ENCODE data around the gene SH3BP5L.

SH3BP5L gene

DNA sequence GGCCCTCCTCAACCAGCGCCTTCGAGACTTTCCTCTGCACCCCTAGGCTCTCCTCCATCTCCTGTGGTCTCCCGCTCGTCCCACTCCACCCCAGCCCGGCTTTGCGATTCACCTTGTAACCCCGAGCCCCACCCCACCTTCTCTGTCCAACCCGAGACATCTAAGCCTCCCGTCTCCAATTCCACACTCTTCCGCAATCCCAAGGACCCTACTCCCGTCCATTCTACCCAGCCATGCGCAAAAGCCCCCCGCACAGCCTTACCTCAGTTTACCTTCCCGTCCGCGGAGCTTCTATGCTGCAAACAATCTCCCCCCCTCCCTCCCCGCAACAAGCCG, 174 bp downstream of the SH3BP5L start:
- no peak for DNase-seq (ENCODE audit: low spot score)

- no peak for DNase-seq (ENCODE audit: low spot score)
Observed at GRCh38 chr1:248825136-248825535, 579 bp downstream of the SH3BP5L start.

DNA sequence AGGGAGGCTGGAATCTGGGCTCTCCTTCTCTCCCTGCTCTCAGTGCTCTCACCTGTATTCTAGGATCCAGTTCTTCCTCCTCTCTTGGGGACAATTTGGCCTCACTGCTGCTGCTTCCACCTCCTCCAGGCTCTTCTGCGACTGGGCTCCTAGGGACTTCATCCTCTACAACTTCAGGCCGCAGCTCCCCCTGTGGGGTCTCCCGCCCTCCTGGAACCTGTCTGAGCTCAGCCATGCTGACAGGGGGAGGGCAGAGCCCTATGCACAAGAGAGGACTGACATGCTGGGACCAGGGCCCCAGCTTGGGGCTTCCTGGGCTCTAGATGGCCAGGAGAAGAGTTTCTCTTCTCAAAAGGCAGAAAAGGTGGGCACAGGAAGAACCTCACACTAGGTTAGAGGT, 1.0 kb downstream of the SH3BP5L start:
- no peak for DNase-seq (ENCODE audit: low spot score)

DNA sequence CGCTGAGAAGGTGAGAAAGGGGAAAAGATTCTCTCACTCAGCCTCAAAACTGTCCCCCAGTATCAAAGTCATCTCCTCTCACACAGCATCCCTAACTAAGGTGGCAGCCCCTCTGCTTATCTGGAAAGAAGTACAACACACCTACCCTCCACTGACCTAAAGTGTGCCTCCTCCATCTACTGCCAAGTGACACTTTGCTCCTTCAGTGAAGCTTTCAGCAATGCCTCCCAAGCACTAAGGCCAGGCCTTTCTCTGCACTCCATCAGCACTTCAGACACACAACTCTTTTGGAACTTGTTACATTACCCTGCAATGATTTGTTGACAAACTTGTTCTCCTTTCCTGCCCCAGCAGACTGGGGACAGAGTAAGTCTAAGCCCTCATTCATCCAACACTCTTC, 1.4 kb downstream of the SH3BP5L start:
- no peak for DNase-seq (ENCODE audit: low spot score)

DNA sequence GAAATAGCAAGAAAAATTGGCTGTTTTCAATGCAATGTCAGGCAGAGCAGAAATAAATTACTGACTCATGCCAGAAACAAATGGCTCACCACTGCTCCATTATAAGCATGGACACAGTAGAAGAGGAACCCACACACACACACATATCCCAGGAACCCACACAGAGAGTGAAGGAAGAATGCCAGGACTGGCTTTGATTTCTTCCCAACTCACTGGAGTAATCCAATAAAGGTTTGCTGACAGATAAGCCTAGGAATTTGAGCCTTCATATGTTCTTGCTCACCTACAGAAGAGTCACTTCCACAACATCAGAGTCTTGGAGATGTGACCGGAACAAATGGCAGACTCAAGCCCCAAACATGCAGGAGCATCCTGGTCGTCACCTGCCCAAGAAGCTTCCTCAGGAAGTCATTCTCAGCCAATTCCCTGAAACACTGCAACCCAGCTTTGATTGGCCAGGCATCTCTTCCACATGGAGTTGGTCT, 2.2 kb downstream of the SH3BP5L start:
- no peak for DNase-seq (ENCODE audit: low spot score)

GRCh38 chr1:248822148-248823032, 3.3 kb downstream of the SH3BP5L start:
- no peak for DNase-seq (ENCODE audit: low spot score)

DNA sequence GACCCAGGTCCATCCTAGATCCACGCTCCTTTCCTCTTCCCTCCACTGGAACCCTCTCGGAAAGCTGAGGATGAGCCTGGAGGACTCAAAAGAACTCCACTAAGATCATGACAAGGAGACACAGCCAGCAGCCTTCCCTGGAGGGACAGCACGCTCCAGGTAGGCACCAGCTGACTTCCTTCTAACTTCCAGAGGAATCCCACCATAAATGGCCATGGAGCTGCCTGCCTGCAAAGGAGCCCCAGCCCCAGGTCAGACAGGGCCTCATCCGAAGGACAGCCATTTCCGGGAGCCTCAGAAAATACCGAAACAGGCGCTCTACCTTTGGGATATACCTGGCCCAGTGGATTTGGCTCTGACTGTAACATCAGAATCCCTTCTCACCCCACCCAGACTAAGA, 4.1 kb downstream of the SH3BP5L start:
- no peak for DNase-seq (ENCODE audit: low spot score)

DNA sequence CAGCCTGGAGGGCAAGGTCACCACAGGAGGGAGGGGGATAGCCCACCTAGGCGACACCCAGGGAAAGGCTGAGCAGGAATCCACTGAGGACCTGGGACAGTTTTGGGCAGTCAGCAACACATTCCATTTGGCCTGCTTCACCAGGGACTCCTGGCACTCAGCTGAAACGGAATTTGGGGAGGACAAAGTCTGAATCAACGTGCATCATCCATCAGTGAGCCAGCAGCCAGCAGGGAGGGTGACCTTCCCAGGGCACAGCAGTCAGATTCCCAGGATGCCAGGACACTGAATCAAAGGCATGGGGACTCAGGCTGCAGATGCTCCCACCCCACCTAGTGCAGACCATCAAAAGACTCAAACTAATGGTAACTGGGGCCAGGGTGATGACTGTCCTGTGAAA, 4.6 kb downstream of the SH3BP5L start:
- no peak for DNase-seq (ENCODE audit: low spot score)

DNA sequence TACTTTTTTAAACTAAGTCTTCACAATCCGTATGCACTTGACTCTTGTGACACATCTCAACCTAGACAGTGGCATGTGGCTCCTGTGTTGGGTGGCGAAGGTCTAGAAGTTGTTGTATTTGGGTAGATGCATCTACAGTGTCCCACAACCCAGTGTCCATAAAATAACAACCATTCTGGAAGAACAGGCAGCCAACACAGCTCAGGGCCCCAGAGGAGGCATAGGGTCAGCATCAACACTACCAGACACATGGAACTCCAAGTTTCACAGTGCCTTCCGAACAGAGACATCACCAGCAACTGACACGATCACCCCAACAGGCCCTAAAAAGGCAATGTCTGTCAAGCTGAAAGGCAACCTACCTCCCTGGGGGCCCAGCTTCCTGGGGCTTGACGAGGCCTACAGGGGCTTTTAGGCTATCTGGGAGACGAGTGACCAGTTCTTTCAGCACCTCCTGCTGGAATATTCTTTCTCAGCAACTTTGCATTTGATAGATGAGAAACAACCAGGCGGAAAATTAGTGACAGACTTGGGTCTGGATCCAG, 5.6 kb downstream of the SH3BP5L start:
- no peak for DNase-seq (ENCODE audit: low spot score)

- DNase-seq (ENCODE audit: low spot score), result no peak
Observed at GRCh38 chr1:248818505-248819374, 7.0 kb downstream of the SH3BP5L start.

- DNase-seq (ENCODE audit: low spot score), result no peak
Observed at GRCh38 chr1:248817065-248817464, 8.7 kb downstream of the SH3BP5L start.

GRCh38 chr1:248816042-248816851, 9.5 kb downstream of the SH3BP5L start:
- DNase-seq (ENCODE audit: low spot score), result no peak

DNA sequence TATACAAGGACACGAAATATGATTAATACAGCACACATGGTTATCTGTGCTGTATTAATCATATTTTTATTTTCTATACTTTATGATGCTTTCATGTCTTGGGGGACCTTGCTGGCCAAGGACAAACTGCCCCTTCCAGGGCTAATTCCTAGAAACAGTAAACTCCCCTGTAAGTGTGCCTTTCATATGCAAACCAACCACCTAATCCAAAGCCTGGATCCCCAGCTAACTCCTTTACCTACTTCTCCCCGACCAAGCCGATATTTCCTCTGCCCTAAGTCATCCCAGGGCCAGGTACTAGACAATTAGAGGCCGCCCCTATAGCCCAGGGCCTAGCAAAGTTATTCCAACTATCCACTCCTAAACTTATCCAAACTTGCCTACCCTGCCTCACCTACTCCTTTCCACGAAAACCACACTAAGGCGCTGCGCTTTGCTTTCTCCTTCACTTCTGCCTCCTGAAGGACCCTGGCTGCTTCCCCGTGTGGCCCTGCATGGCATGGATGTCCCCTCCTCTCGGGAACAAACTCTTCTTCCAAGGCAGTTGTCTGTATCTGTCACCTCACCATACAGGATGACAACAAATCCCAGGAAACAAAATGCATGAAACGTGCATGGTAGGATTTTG, 10.2 kb downstream of the SH3BP5L start:
- DNase-seq (ENCODE audit: low spot score), result no peak

GRCh38 chr1:248814351-248814750, 11.4 kb downstream of the SH3BP5L start:
- DNase-seq (ENCODE audit: low spot score), result no peak

GRCh38 chr1:248813546-248813945, 12.2 kb downstream of the SH3BP5L start:
- DNase-seq (ENCODE audit: low spot score), result no peak

DNA sequence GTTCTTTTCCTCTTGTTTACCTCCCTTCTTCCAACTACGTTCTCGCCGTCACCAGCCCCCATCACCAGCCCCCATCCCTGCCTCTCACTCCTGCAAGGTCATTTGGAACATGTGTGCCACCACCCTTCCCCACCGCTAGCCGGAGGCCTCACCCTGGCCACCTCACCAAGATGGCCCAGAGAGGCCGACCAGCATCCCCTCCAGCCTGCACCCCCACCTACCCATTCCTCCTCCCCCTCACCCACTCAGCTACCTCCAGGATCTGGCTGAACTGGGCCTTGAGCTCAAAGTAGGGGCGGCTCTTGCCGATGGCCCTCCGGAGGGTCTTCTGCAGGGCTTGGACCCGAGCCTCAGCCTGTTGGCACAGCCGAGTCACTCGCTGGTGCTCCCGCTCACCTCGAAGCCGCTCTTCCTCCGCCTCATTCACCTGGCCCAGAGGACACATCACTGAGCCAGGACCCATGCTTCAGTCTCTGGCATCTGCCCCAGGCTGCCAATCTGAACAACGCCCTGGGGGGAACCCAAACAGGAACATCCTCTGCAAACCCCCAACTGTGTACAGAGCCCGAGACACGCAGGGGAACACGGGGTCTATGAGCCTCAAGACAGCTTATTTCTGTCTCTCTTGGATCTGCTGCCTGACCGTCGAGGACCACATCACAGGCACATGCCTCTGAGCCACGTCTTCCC, 12.8 kb downstream of the SH3BP5L start:
- no peak for DNase-seq (ENCODE audit: low spot score)

GRCh38 chr1:248811514-248812490, 13.9 kb downstream of the SH3BP5L start:
- DNase-seq (ENCODE audit: low spot score), result no peak

DNA sequence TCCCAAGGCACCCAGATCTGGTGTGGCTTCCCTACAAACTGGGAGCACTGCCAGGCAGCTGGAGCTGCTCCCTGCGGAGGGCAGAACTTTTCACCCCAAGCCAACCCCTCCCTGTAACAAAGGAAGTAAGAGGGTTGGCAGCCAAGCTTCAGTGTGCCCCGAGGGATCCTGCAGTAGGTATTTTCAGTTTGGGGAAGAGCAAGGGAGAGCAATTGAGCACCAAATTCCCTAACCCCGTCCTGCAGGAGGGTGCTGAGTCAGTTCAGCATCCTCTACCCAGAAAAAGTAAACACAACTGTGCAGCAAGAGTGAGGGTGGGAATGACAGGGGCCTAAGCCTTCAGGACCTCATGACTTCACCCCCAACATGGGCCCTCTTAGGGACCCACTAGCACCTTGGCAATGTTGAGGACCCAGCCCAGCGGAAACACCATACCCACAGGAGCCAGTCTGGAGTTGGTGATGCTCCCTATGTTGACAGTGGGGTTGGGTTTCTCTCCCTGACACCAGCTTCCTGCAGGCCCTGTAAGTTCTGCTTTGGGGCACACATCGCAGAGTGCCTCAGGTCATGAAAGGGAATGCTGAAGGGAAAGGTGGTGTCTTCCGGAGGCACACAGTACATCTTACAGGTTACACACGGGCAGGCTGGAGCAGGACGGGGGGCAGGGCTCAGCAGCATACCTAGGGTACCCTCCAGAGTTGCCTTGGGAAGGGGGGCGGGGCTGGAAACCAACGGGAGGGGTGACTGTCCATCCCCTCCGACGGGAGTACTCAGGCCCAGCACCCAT, 14.8 kb downstream of the SH3BP5L start:
- DNase-seq (ENCODE audit: low spot score), result no peak

Data from left forelimb (tissue), 1 donor.